Brain microvascular endothelial cell (primary cell): ENCODE results near the gene PTPN21.

Experiments
- DNase-seq: peaks from one replicate; pipeline ENCODE4 v3.0.0-alpha.2; 2020
- H3K27ac ChIP-seq: fragments of 250-450 bp; sonication (Bioruptor Pico); 2 replicates; pipeline ENCODE4 v1.5.1; 2020; ENCODE audit warnings: mild to moderate bottlenecking, moderate library complexity
- H3K27me3 ChIP-seq: fragments of 250-450 bp; sonication (Bioruptor Pico); replicated peaks from 2 replicates; pipeline ENCODE4 v1.5.1; 2020; ENCODE audit warnings: mild to moderate bottlenecking
- H3K36me3 ChIP-seq: fragments of 250-450 bp; sonication (Bioruptor Pico); replicated peaks from 2 replicates; pipeline ENCODE4 v1.5.1; 2020; ENCODE audit warnings: mild to moderate bottlenecking
- H3K4me3 ChIP-seq: 2 replicates; pipeline ENCODE4 v1.5.1; 2011; ENCODE audit warnings: low read depth, mild to moderate bottlenecking, control low read depth, low read length, moderate library complexity
- in situ Hi-C: cut with HindIII; loops from 2 replicates; pipeline ENCODE4 v1.10.0; 2017; ENCODE audit warnings: low sequenced_read_pairs, low pct_ligation_motif_present
- TF ChIP-seq, protein P1 (sequence below): IDR thresholded peaks from 2 replicates; pipeline ENCODE4 v1.5.1; 2011; ENCODE audit warnings: low read depth, mild to moderate bottlenecking, moderate library complexity, low read length, control low read depth, inconsistent platforms; ENCODE audit errors: missing control alignments

PTPN21 gene

DNA sequence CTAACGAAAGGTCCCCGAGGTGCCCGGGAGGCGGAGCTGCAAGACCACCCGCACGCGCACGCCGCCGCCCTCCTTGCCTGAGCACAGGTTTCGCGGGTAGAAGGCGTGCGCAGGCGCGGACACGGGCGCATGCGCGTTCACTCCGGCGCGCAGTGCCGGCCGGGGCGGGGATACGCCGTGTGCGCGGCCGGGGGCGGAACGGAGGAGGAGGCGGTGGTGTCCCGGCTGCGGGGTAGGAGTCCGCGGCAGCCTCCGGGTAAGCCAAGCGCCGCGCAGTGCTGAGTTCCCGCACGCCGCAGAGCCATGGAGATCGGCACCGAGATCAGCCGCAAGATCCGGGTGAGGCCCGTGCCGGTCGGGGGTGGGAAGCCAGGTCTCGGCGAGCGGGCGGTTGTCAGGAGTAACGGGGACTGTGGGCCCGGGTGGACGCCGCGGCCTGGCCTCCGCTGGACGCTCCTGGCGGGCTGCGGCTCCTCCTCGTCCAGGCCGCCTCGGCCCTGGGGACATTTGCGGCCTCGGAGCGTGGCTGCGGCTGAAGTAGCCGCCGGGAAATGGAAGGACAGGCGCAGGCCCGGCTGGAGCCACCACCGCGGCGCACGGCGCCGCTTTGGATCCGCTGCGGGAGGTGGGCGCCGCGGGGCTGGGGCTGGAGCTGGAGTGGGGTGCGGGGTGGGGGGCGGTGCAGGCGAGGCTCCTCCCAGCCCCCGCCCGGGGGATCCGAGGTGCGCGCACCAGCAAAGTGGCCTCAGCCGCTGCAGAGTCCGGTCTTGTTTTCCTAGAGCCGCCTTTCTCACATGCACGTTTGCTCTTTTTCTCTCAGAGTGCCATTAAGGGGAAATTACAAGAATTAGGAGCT, 8.3 kb upstream of the PTPN21 start, which contains the start of gene ZC3H14:
TSS of gene ZC3H14 (plus strand) at position 207 of the 856 bp plus-strand sequence. CDS start at position 304, 97 bp downstream.
- Histone ChIP-seq H3K36me3 (peaks cover 4% of the 10 kb centered on the region), H3K27me3 (no peaks in the 10 kb centered on the region), H3K4me3 (peak within 1 kb of the TSS; percentile 88), H3K27ac (peak within 1 kb of the TSS; percentile 64)
- TF ChIP-seq, protein P1, sequence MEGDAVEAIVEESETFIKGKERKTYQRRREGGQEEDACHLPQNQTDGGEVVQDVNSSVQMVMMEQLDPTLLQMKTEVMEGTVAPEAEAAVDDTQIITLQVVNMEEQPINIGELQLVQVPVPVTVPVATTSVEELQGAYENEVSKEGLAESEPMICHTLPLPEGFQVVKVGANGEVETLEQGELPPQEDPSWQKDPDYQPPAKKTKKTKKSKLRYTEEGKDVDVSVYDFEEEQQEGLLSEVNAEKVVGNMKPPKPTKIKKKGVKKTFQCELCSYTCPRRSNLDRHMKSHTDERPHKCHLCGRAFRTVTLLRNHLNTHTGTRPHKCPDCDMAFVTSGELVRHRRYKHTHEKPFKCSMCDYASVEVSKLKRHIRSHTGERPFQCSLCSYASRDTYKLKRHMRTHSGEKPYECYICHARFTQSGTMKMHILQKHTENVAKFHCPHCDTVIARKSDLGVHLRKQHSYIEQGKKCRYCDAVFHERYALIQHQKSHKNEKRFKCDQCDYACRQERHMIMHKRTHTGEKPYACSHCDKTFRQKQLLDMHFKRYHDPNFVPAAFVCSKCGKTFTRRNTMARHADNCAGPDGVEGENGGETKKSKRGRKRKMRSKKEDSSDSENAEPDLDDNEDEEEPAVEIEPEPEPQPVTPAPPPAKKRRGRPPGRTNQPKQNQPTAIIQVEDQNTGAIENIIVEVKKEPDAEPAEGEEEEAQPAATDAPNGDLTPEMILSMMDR: no peak
- DNase-seq: peak; percentile 66
- in situ Hi-C loops: no loop called here

DNA sequence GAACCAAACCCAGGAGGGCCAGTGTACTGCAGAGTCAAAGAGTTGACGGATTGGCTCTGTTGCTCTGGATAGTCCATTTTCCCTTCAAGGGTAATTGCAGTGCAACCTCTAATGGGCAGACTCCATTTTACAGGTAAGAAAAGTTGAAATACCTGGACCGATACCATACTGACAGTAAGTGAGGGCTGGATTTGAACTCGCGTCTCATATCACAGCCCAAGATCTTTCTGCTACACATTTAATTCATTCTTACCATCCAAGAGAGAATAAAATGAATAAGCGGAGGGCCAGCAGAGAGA, 7.7 kb upstream of the PTPN21 start:
- no peak overlapping the region for H3K27ac ChIP-seq
- TF ChIP-seq, protein P1: no peak
- in situ Hi-C loops: no loop called here

DNA sequence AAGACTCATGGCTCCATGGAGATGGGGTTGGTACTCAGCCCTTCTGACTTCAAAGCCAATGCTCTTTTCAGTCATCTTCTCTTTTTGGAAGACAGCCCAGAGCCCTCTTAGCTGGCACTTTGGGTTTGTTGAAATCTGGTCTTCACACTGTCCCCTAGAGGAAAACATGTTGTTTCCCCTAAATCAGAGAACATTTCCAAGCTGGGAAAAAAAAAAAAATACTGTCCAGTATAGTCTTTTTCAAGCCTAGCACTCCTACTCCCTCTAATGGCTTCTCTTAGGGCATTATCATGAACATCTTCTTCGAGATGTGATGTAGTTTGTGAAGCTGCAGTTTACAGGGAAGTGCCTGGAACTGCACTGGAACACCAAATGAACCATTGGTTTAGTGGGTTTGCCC, 5.0 kb upstream of the PTPN21 start:
- Histone ChIP-seq H3K27ac (no peak overlapping the region), H3K4me3 (no peak overlapping the region), H3K27me3 (no peaks in the 10 kb centered on the region), H3K36me3 (no peaks in the 10 kb centered on the region)
- peak; percentile 38 for DNase-seq
- in situ Hi-C loops: no loop called here
- TF ChIP-seq, protein P1: peak; percentile 53

More for the DNA sequence above, 7.7 kb upstream of the PTPN21 start:
- Histone ChIP-seq H3K27me3 (no peaks in the 10 kb centered on the region), H3K36me3 (no peaks in the 10 kb centered on the region), H3K4me3 (peak overlapping the region; percentile 88)
- DNase-seq: no peak

DNA sequence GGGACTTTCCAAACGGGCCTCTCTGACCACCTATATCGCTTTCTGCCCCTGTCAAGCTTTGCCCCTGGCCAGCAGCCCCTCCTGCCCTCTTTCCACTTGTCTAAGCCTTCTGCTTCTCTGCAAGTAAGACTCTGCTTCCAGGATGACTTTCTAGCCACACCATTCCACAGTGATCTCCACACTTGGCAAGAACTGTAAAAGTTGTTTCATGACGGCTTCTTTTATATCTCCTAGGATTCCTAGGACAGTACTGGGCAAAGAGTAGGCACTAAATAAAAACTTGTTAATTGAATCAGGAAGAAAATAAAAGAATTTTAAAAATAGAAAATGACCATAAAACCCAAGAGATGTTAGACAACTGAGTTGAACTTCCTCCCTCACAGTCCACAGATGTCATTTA, 1.8 kb upstream of the PTPN21 start:
- H3K27ac ChIP-seq: no peak overlapping the region
- no peaks in the 10 kb centered on the region for H3K27me3 ChIP-seq
- TF ChIP-seq, protein P1: no peak
- H3K4me3 ChIP-seq: no peak overlapping the region
- DNase-seq: peak; percentile 7
- no peaks in the 10 kb centered on the region for H3K36me3 ChIP-seq
- in situ Hi-C loops: no loop called here

DNA sequence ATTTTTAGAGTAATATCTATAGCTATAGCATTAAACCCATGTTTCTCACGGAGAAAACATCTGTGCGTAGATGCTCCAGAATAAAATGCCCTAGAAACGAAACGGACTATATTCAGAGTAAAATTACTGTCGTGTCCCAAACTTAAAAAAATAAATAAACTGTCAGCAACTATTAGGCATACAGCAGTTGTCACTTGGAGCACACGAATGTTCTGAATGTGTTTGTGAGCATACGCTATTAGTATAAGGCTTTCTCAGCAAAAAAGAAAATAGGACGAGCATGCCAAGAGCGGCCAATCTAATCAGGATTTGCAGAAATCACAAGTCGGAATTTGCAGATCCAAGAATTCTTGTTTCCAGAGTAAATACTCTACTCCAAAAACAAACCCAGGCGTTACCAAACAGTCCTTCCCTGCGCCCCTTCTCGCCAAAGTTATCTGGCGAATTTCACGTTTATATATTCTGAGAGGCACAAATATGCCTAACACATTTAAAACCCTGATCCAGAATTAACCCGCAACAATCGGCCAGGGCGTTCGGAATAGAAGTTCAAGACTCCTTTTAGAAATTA, 836 bp downstream of the PTPN21 start:
- TF ChIP-seq, protein P1: no peak
- no peaks in the 10 kb centered on the region for H3K27me3 ChIP-seq
- in situ Hi-C loops: no loop called here
- peak overlapping the region; percentile 64 for H3K27ac ChIP-seq
- peaks cover 11% of the 10 kb centered on the region for H3K36me3 ChIP-seq
- no peak for DNase-seq
- H3K4me3 ChIP-seq: peak overlapping the region; percentile 78
